Ovary (tissue), 9 donors: ENCODE data around the gene FHOD3. TPM values are rescaled to one million over a fixed set of nuclear protein-coding genes. Genes with fewer than 3 reads are reported as not detected.

Experiments used
- DNase-seq, 5 donors: peaks; one replicate each; pipeline ENCODE4 v3.0.0-alpha.2; 2019 to 2020
- H3K27ac ChIP-seq, 2 donors: fragments of 200-600 bp; one replicate each; pipeline versions ENCODE4 v1.5.1 to v1.8.0; 2019 to 2022
- H3K27me3 ChIP-seq: fragments of 200-600 bp; one replicate; pipeline ENCODE4 v1.8.0; 2022
- H3K36me3 ChIP-seq: fragments of 200-600 bp; sonication (generic); one replicate; pipeline ENCODE4 v1.5.1; 2019
- H3K4me1 ChIP-seq: one replicate; pipeline ENCODE4 v1.8.1; 2013; ENCODE audit warnings: mild to moderate bottlenecking, moderate library complexity; ENCODE audit not compliant: insufficient read depth
- H3K4me3 ChIP-seq: fragments of 200-600 bp; sonication (generic); one replicate; pipeline ENCODE4 v1.5.1; 2017
- H3K9me3 ChIP-seq, 2 donors: fragments of 200-600 bp in 1 of 2; sonication (generic) in 1 of 2; one replicate each; pipeline versions ENCODE4 v1.5.1 to v1.8.1; 2013 to 2019; ENCODE audit warnings: mild to moderate bottlenecking in 1 of 2, moderate library complexity in 1 of 2
- EP300 ChIP-seq: sonication (generic); formaldehyde crosslinking; IDR thresholded peaks from one replicate; pipeline ENCODE4 v1.6.1; 2017; ENCODE audit warnings: antibody characterized with exemption
- POLR2A ChIP-seq: fragments of 450-650 bp; IDR thresholded peaks from one replicate; pipeline ENCODE4 v1.6.1; 2017; ENCODE audit warnings: antibody characterized with exemption, mild to moderate bottlenecking, moderate library complexity
- WGBS, 3 donors: extraction: QIAGEN DNeasy Blood & Tissue Kit in 1 of 3; methylation state at CpG; one replicate each; pipeline versions ENCODE4 v1.1.5 to v1.1.7; 2013 to 2017; 5-methylcytosine and 5-hydroxymethylcytosine counted together
- intact Hi-C, 4 donors: fragments of 100-400 bp; cut with DNase I; formaldehyde crosslinking; loops; one replicate each; pipeline versions ENCODE4 v1.11.0 to v1.15.1; 2022 to 2023
- polyA plus RNA-seq, 2 donors: library from polyadenylated mRNA; stranded (reverse); fragments of 200-250 nt in 1 of 2; fragments of 350-450 nt in 1 of 2; fragmentation: Illumina TruSeq in 1 of 2; extraction: RNeasy Lipid Tissue Mini Kit (QIAGEN cat#74804) in 1 of 2; gene quantifications; one replicate each; pipeline ENCODE4 v1.2.3, GENCODE V29; 2013 to 2014
- total RNA-seq, 7 donors: library from RNA; depleted of rRNA in 2 of 7; stranded (reverse); fragments of >200 nt in 2 of 7; fragmentation: NEBNext Ultra II Directional in 3 of 7; extraction: Animal tissue kit (Norgen Biotek cat#: 25700) in 3 of 7; gene quantifications; one replicate each; pipeline versions ENCODE4 v1.1.0 to v1.2.4, GENCODE V29; 2016 to 2023
- TF ChIP-seq, protein P1 (sequence below), 3 donors: fragments of 450-650 bp in 2 of 3; fragments of 200-600 bp in 1 of 3; IDR thresholded peaks; one replicate each; pipeline versions ENCODE4 v1.5.1 to v1.8.0; 2016 to 2022; ENCODE audit warnings: antibody characterized with exemption in 3 of 3, mild to moderate bottlenecking in 1 of 3
- donor health status: DM: no; HTN: no; CAD: no; lungs with moderate emphysema.
- donor health status: DM: no; HTN: no; CAD: no.
- donor health status: Bipolar disorder and iron deficiency.
- donor health status: DM: yes; HTN: yes; CAD: no.
- donor health status: DM: no; HTN: no; CAD: no.
- donor health status: DM: yes; HTN: yes; CAD: no.

Gene FHOD3
- total and polyA plus RNA-seq, 9 donors, result 3.5 to 62.5 (median 11.0) TPM

DNA sequence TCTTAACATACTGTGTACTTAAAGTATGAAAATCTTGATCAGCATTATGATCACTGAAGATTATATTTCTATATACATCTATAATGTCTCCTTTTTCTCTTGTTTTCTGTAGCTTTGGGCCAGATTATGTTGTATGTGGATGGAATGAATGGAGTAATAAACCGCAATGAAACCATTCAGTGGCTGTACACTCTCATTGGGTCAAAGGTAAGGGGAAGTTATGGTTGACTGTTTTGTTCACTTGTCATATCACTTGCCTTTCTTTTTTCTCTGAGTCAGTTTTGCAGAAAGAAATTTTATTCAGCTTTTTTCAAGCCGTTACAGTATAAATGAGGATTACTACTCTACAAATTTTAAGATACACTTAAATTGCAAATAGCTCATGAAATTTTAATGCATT, 278.8 kb downstream of the FHOD3 start:
- no peak for TF ChIP-seq POLR2A
- TF ChIP-seq, protein P1, sequence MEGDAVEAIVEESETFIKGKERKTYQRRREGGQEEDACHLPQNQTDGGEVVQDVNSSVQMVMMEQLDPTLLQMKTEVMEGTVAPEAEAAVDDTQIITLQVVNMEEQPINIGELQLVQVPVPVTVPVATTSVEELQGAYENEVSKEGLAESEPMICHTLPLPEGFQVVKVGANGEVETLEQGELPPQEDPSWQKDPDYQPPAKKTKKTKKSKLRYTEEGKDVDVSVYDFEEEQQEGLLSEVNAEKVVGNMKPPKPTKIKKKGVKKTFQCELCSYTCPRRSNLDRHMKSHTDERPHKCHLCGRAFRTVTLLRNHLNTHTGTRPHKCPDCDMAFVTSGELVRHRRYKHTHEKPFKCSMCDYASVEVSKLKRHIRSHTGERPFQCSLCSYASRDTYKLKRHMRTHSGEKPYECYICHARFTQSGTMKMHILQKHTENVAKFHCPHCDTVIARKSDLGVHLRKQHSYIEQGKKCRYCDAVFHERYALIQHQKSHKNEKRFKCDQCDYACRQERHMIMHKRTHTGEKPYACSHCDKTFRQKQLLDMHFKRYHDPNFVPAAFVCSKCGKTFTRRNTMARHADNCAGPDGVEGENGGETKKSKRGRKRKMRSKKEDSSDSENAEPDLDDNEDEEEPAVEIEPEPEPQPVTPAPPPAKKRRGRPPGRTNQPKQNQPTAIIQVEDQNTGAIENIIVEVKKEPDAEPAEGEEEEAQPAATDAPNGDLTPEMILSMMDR (IDR thresholded peaks at IDR 0.05), result no peak
- TF ChIP-seq EP300, result no peak

DNA sequence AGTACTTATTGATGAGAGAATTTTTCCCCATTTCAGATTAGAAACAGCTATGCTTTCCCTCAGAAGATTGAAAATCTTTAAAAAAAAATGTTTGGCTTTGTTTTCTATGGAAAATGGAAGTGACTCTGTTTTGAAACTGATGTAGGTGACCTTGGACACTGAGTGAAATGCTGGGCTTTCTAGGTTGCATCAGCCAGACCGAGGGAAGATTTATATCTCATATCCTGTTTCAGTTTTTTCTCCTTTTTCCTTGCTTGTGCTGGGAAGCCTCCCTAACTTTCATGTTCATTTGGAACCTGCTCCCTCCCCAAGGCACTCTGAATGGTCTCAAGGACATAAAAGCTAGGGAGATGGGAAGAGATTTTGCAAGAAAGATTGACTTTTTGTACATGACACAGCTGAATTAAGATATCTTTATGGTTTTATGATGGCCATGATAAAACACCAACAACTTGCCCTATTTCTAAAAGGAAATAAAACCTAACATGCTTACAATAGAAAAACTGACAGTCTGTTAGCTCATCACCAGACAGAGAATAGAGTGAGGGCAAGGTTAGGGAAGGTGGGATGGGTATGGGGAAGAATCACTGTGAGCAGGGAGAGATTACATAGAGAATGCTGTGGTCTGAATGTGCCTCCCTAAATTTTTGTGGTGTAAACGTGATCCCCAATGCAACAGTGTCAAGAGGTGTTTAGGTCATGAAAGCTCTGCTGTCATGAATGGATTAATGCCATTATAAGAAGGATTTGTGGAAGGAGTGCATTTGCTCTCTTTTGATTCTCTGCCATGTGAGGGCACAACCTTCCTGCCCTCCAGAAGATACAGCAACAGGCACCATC, 281.6 kb downstream of the FHOD3 start:
- Histone ChIP-seq H3K9me3 (no peaks in the 10 kb centered on the region), H3K27ac (no peak overlapping the region), H3K4me3 (no peak overlapping the region), H3K27me3 (no peaks in the 10 kb centered on the region), H3K36me3 (no peaks in the 10 kb centered on the region), H3K4me1 (peaks cover 9% of the 10 kb centered on the region)
- DNase-seq, result no peak
- intact Hi-C loops, result no loop called here
- TF ChIP-seq POLR2A (no peak), EP300 (no peak)
- TF ChIP-seq, protein P1 (IDR thresholded peaks at IDR 0.05), result no peak
- WGBS, 3 donors, result 38 to 49% (median 38%) methylated on average over 2 of the region's 2 CpGs

More for the DNA sequence above, 278.8 kb downstream of the FHOD3 start:
- Histone ChIP-seq H3K9me3 (no peaks in the 10 kb centered on the region), H3K4me1 (peaks cover 7% of the 10 kb centered on the region), H3K4me3 (no peak overlapping the region), H3K36me3 (no peaks in the 10 kb centered on the region), H3K27me3 (no peaks in the 10 kb centered on the region), H3K27ac (no peak overlapping the region)
- WGBS, 3 donors, result 96 to 98% (median 98%) methylated on average over 2 of the region's 2 CpGs
- no peak for DNase-seq
- intact Hi-C loops, result no loop called here

GRCh38 chr18:36580266-36580665, 282.8 kb downstream of the FHOD3 start:
- peak overlapping the region; percentile 49 to 79 for H3K27ac ChIP-seq
- H3K9me3 ChIP-seq, result no peaks in the 10 kb centered on the region
- intact Hi-C loops, result loop anchor here in 1 of 4 donors (2.0 kb wide), 1 partner anchor 17 kb away; no protein-coding TSS in a partner anchor
- H3K4me1 ChIP-seq, result peaks cover 9% of the 10 kb centered on the region
- no peak overlapping the region for H3K4me3 ChIP-seq
- H3K36me3 ChIP-seq, result no peaks in the 10 kb centered on the region
- H3K27me3 ChIP-seq, result no peaks in the 10 kb centered on the region
- DNase-seq, result peak; percentile 42 to 71 (median 54)
- TF ChIP-seq EP300 (no peak), POLR2A (no peak)
- TF ChIP-seq, protein P1 (IDR thresholded peaks at IDR 0.05), result no peak
- WGBS, 3 donors, result 17 to 21% (median 21%) methylated on average over 2 of the region's 2 CpGs

GRCh38 chr18:36580874-36581750, 283.6 kb downstream of the FHOD3 start:
- 81 to 84% (median 81%) methylated on average over 6 of the region's 6 CpGs for WGBS, 3 donors
- Histone ChIP-seq H3K9me3 (no peaks in the 10 kb centered on the region), H3K27me3 (no peaks in the 10 kb centered on the region), H3K36me3 (no peaks in the 10 kb centered on the region), H3K27ac (peak overlapping the region in 1 of 2 donors; percentile 79), H3K4me1 (peaks cover 11% of the 10 kb centered on the region), H3K4me3 (no peak overlapping the region)
- intact Hi-C loops, result loop anchor here in 1 of 4 donors (2.0 kb wide), 1 partner anchor 16 kb away; no protein-coding TSS in a partner anchor
- no peak for TF ChIP-seq EP300
- no peak for TF ChIP-seq POLR2A
- TF ChIP-seq, protein P1 (IDR thresholded peaks at IDR 0.05), result no peak
- DNase-seq, result peak in 2 of 5 donors; percentile 28 to 42
